DMS 273 (cell line): ENCODE measurements around the gene MRPL44.
"Not testable (repeated sequence)": the region's sequence is repeated elsewhere in the genome, so short reads cannot be mapped to it uniquely, and the experiment has no call there.

ENCODE experiments used
- DNase-seq: peaks from one replicate; lab custom pipeline; 2025; ENCODE audit not compliant: unreplicated experiment; lab: John Stamatoyannopoulos, UW

MRPL44 gene

DNA sequence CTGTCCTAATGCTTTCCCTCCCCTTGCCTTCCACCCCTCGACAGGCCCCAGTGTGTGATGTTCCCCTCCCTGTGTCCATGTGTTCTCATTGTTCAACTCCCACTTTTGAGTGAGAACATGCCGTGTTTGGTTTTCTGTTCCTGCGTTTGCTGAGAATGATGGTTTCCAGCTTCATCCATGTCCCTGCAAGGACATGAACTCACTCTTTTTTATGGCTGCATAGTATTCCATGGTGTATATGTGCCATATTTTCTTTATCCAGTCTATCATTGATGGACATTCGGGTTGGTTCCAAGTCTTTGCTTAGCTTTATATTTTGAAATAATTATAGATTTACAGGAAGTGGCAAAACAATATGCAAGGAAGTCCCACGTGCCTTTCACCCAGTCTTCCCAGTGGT lies 43.4 kb downstream of the MRPL44 start:
- DNase-seq, result not testable (repeated sequence)

- DNase-seq, result no peak
These were observed 46.9 kb downstream of the MRPL44 start for GRCh38 chr2:224004105-224004695.

GRCh38 chr2:224008702-224009261 lies 51.5 kb downstream of the MRPL44 start:
- DNase-seq, result no peak

- no peak for DNase-seq
These were observed 52.5 kb downstream of the MRPL44 start for GRCh38 chr2:224009605-224010315.

- DNase-seq, result no peak
These were observed 54.6 kb downstream of the MRPL44 start for GRCh38 chr2:224011837-224012236.

GRCh38 chr2:224014336-224014735 lies 57.1 kb downstream of the MRPL44 start:
- no peak for DNase-seq

DNA sequence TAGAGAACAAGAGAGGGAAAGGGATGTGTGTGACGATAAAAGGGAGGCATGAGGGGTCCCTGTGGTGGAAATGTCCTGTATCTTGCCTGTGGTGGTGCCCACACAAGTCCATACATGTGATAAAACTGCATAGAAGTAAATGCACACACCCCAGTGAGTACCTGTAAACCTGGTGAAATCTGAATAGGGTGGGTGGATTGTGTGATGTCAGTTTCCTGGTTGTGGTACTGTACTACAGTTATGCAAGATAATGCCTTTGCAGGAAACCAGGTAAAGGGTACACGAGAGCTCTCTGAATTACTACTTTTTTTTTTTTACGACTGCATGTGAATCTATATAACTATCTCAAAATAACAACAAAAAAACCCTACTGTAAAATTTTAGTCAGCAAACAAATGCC lies 59.7 kb downstream of the MRPL44 start:
- no peak for DNase-seq
